HepG2 (cell line): ENCODE results near the gene CARMIL1. TPM values are rescaled to one million over a fixed set of nuclear protein-coding genes. Genes with fewer than 3 reads are reported as not detected.

Source experiments
- ATAC-seq: fragments of 200-7000 bp; cut with Tn5 transposase; 3 replicates; pipeline ENCODE4 v1.9.1; 2020; ENCODE audit warnings: mild to moderate bottlenecking, moderate library complexity
- BruUV-seq: library from RNA; stranded (reverse); fragments of 400-500 nt; replicated peaks from 2 replicates; lab custom pipeline; 2021; lab: Mats Ljungman, UMichigan
- CTCF ChIA-PET: fragments of 300-600 bp; formaldehyde crosslinking; extraction: SDS; loops from one replicate; lab custom pipeline; 2021; ENCODE audit warnings: low total read pairs, inconsistent platforms, low intra/inter-chr PET ratio; lab: Yijun Ruan, JAX
- POLR2A ChIA-PET: fragments of 350-600 bp; sonication (Branson Sonifier 250); formaldehyde crosslinking; loops from one replicate; lab custom pipeline; 2020; ENCODE audit warnings: antibody characterized with exemption, inconsistent platforms; lab: Yijun Ruan, JAX
- DNase-seq: peaks from one replicate; pipeline ENCODE4 v3.0.0-alpha.2; 2015; ENCODE audit warnings: low spot score
- FAIRE-seq: peaks from 3 replicates; lab custom pipeline; 2011; peaks lifted over from hg19 to GRCh38; lab: Jason Lieb, UNC
- H2AFZ ChIP-seq: one replicate; pipeline ENCODE4 v1.6.1; 2011; ENCODE audit warnings: low read length, inconsistent platforms
- H3K27ac ChIP-seq: fragments of 300-600 bp; 3 replicates; pipeline ENCODE4 v1.8.0; 2011; ENCODE audit warnings: mixed run types, mild to moderate bottlenecking, mixed read lengths, low read length, inconsistent platforms; ENCODE audit not compliant: insufficient read depth; ENCODE audit errors: extremely low read length
- H3K27me3 ChIP-seq, 2 experiments: fragments of 200-600 bp in 1 of 2; 2 replicates in 1 of 2; 3 replicates in 1 of 2; pipeline versions ENCODE4 v1.6.0 to v1.8.0; 2011; ENCODE audit warnings: low read length in 2 of 2, mild to moderate bottlenecking in 2 of 2, moderate library complexity in 2 of 2, inconsistent platforms in 1 of 2; ENCODE audit not compliant: insufficient read depth in 2 of 2, control insufficient read depth in 1 of 2
- H3K36me3 ChIP-seq, 2 experiments: fragments of 200-600 bp in 1 of 2; replicated peaks in 1 of 2; 2 replicates in 1 of 2; 3 replicates in 1 of 2; pipeline versions ENCODE4 v1.5.1 to v1.8.0; 2011; ENCODE audit warnings: low read length in 2 of 2, inconsistent platforms in 1 of 2; ENCODE audit not compliant: insufficient read depth in 2 of 2, control insufficient read depth in 1 of 2
- H3K4me1 ChIP-seq: 2 replicates; pipeline ENCODE4 v1.5.1; 2012; ENCODE audit warnings: low read length, inconsistent platforms; ENCODE audit not compliant: insufficient read depth
- H3K4me2 ChIP-seq: 2 replicates; pipeline ENCODE4 v1.6.0; 2011; ENCODE audit warnings: low read depth, low read length, inconsistent platforms
- H3K4me3 ChIP-seq, 3 experiments: fragments of 200-600 bp in 1 of 3; sonication (generic), shearing (Covaris generic) in 1 of 3; replicated peaks in 1 of 3; 2 replicates each; pipeline ENCODE4 v1.5.1; 2011 to 2016; ENCODE audit warnings: low read length in 3 of 3, inconsistent platforms in 2 of 3, low read depth in 2 of 3, mild to moderate bottlenecking in 2 of 3, control low read depth in 1 of 3, mixed read lengths in 1 of 3; ENCODE audit not compliant: insufficient read depth in 1 of 3
- H3K79me2 ChIP-seq: one replicate; pipeline ENCODE4 v1.6.1; 2011; ENCODE audit warnings: low read length, inconsistent platforms; ENCODE audit not compliant: insufficient read depth
- H3K9ac ChIP-seq: 2 replicates; pipeline ENCODE4 v1.6.0; 2011; ENCODE audit warnings: mild to moderate bottlenecking, low read depth, low read length, inconsistent platforms; ENCODE audit not compliant: insufficient read depth
- H3K9me3 ChIP-seq: 2 replicates; pipeline ENCODE4 v1.5.1; 2012; ENCODE audit warnings: mild to moderate bottlenecking, low read length
- H4K20me1 ChIP-seq: 2 replicates; pipeline ENCODE4 v1.6.0; 2011; ENCODE audit warnings: inconsistent platforms, mild to moderate bottlenecking, low read length, moderate library complexity; ENCODE audit not compliant: insufficient read depth
- SMAD1 ChIP-seq: sonication (generic); formaldehyde crosslinking; IDR thresholded peaks from 2 replicates; pipeline ENCODE4 v1.4.0; 2020; ENCODE audit warnings: missing genetic modification reagents, low read depth, mild to moderate bottlenecking, borderline replicate concordance
- ZBTB43 ChIP-seq: sonication (generic); formaldehyde crosslinking; conservative IDR thresholded peaks from 2 replicates; pipeline ENCODE4 v1.4.0; 2020; ENCODE audit warnings: missing genetic modification reagents
- ZNF142 ChIP-seq: sonication (generic); formaldehyde crosslinking; IDR thresholded peaks from 2 replicates; pipeline ENCODE4 v1.4.0; 2020; ENCODE audit warnings: missing genetic modification reagents
- ZNF543 ChIP-seq: sonication (generic); formaldehyde crosslinking; IDR thresholded peaks from 2 replicates; pipeline ENCODE4 v1.4.0; 2020; ENCODE audit warnings: mild to moderate bottlenecking, missing genetic modification reagents
- WGBS: methylation state at CpG from one replicate; pipeline ENCODE4 v1.1.6; 2017; ENCODE audit warnings: low lambda C conversion rate; 5-methylcytosine and 5-hydroxymethylcytosine counted together
- in situ Hi-C: cut with HindIII; loops from 2 replicates; pipeline ENCODE4 v1.10.0; 2017; ENCODE audit warnings: low pct_unique_long_range_greater_than_20kb; ENCODE audit not compliant: extremely low pct_ligation_motif_present
- intact Hi-C: fragments of 100-400 bp; cut with micrococcal nuclease; formaldehyde crosslinking; loops from one replicate; pipeline ENCODE4 v1.10.0; 2022; ENCODE audit not compliant: unreplicated experiment
- polyA plus RNA-seq, 8 experiments: library from polyadenylated mRNA; depleted of rRNA in 3 of 8; stranded (reverse) in 7 of 8; unstranded in 1 of 8; fragments of >200 nt; fragmentation: Illumina TruSeq in 4 of 8; extraction: Trizol in 4 of 8; gene quantifications; 2 replicates each; pipeline versions ENCODE4 v1.2.1 to v1.2.3, GENCODE V29; 2011 to 2016; ENCODE audit warnings: low read depth in 4 of 8, missing spikeins in 1 of 8, mixed read lengths in 1 of 8; ENCODE audit not compliant: insufficient read depth in 1 of 8
- total RNA-seq, 5 experiments: library from RNA; depleted of rRNA; stranded (reverse); fragments of >200 nt; fragmentation: Illumina TruSeq; extraction: Trizol; gene quantifications; 2 replicates each; pipeline ENCODE4 v1.2.3, GENCODE V29; 2016; ENCODE audit warnings: low read depth in 1 of 5

Gene CARMIL1
- total and polyA plus RNA-seq, 2 of the 13 experiments (the other 11 are each of a cell fraction or from before 2014, with no cell fraction given), result 1.8 to 2.6 TPM

- Histone ChIP-seq H3K4me1 (no peaks in the 10 kb centered on the region), H4K20me1 (no peaks in the 10 kb centered on the region), H3K9ac (no peak overlapping the region), H3K27ac (no peak overlapping the region), H3K27me3 (no peaks in the 10 kb centered on the region), H3K36me3 (no peaks in the 10 kb centered on the region), H2AFZ (no peak overlapping the region), H3K4me3 (no peak overlapping the region), H3K9me3 (no peaks in the 10 kb centered on the region), H3K79me2 (no peaks in the 10 kb centered on the region), H3K4me2 (no peak overlapping the region)
- no peak for FAIRE-seq
- DNase-seq, result no peak
- in situ Hi-C loops (no loop called here), intact Hi-C loops (no loop called here)
- CTCF ChIA-PET, result no interaction called here
- no peak for ATAC-seq
- POLR2A ChIA-PET, result no interaction called here
- TF ChIP-seq ZNF543 (CRISPR knock-in tag), result no peak
- no peak for TF ChIP-seq SMAD1 (CRISPR knock-in tag)
- no peak for TF ChIP-seq ZBTB43
- TF ChIP-seq ZNF142, result no peak
- no TSS peak for BruUV-seq
- WGBS, result 85% methylated on average over 1 of the region's 1 CpG
These were observed 31.1 kb upstream of the CARMIL1 start for GRCh38 chr6:25248123-25248522.
